Smooth muscle cell (in vitro differentiated cells): ENCODE results near the gene RIMS1. TPM values are rescaled to one million over a fixed set of nuclear protein-coding genes. Genes with fewer than 3 reads are reported as not detected.

Source experiments
- DNase-seq: peaks from one replicate; lab custom pipeline; 2025; ENCODE audit not compliant: unreplicated experiment; lab: John Stamatoyannopoulos, UW
- H2AFZ ChIP-seq: fragments of 200-600 bp; sonication (generic); 2 replicates; pipeline ENCODE4 v1.6.0; 2016; ENCODE audit warnings: antibody characterized with exemption, low read depth, mild to moderate bottlenecking
- H3F3A ChIP-seq: fragments of 200-600 bp; sonication (generic); 2 replicates; pipeline ENCODE4 v1.6.0; 2017; ENCODE audit warnings: antibody characterized with exemption, low read depth
- H3K27ac ChIP-seq: fragments of 200-600 bp; sonication (generic); 2 replicates; pipeline ENCODE4 v1.5.1; 2016; ENCODE audit warnings: low read depth, mild to moderate bottlenecking
- H3K27me3 ChIP-seq: fragments of 200-600 bp; sonication (generic); 2 replicates; pipeline ENCODE4 v1.6.1; 2016; ENCODE audit warnings: low read depth, mild to moderate bottlenecking
- H3K36me3 ChIP-seq: fragments of 200-600 bp; sonication (generic); 2 replicates; pipeline ENCODE4 v1.5.1; 2016; ENCODE audit warnings: low read depth
- H3K4me1 ChIP-seq: fragments of 200-600 bp; sonication (generic); 2 replicates; pipeline ENCODE4 v1.5.1; 2016; ENCODE audit warnings: low read depth
- H3K4me2 ChIP-seq: fragments of 200-600 bp; sonication (generic); 2 replicates; pipeline ENCODE4 v1.6.0; 2016; ENCODE audit warnings: mild to moderate bottlenecking
- H3K4me3 ChIP-seq: fragments of 200-600 bp; sonication (generic); 2 replicates; pipeline ENCODE4 v1.5.1; 2016; ENCODE audit warnings: mild to moderate bottlenecking
- H3K79me2 ChIP-seq: fragments of 200-600 bp; sonication (generic); 2 replicates; pipeline ENCODE4 v1.6.0; 2016; ENCODE audit warnings: low read depth, mild to moderate bottlenecking
- H3K9ac ChIP-seq: fragments of 200-600 bp; sonication (generic); 2 replicates; pipeline ENCODE4 v1.6.0; 2016; ENCODE audit warnings: low read depth
- H3K9me3 ChIP-seq: fragments of 200-600 bp; sonication (generic); replicated peaks from 2 replicates; pipeline ENCODE4 v1.5.1; 2016; ENCODE audit warnings: low read depth
- H4K20me1 ChIP-seq: fragments of 200-600 bp; sonication (generic); 2 replicates; pipeline ENCODE4 v1.6.0; 2016; ENCODE audit warnings: low read depth
- WGBS: methylation state at CpG from one replicate; pipeline ENCODE4 v1.1.7; 2016; ENCODE audit warnings: low lambda C conversion rate; 5-methylcytosine and 5-hydroxymethylcytosine counted together
- polyA plus RNA-seq: library from polyadenylated mRNA; unstranded; fragments of >200 nt; fragmentation: Nextera tagmentation; extraction: Ambion mirVana; gene quantifications from 2 replicates; pipeline ENCODE4 v1.2.1, GENCODE V29; 2016
- total RNA-seq: library from RNA; depleted of rRNA; stranded (reverse); fragments of >200 nt; gene quantifications from 2 replicates; pipeline ENCODE4 v1.2.3, GENCODE V29; 2014
- TF ChIP-seq, protein P1 (sequence below): fragments of 200-600 bp; sonication (generic); IDR thresholded peaks from 2 replicates; pipeline ENCODE4 v1.5.1; 2017; ENCODE audit warnings: borderline replicate concordance, mild to moderate bottlenecking, antibody characterized with exemption; ENCODE audit not compliant: insufficient read depth, poor library complexity, severe bottlenecking

Gene RIMS1
- total and polyA plus RNA-seq, 2 experiments from 2014 or later, result 0.73 to 2.2 TPM

- H3K4me1 ChIP-seq, result no peaks in the 10 kb centered on the region
- H3K36me3 ChIP-seq, result no peaks in the 10 kb centered on the region
- H4K20me1 ChIP-seq, result no peaks in the 10 kb centered on the region
- no peak overlapping the region for H3K27ac ChIP-seq
- H3K9me3 ChIP-seq, result no peaks in the 10 kb centered on the region
- no peak overlapping the region for H2AFZ ChIP-seq
- no peak overlapping the region for H3K4me3 ChIP-seq
- WGBS, result 74% methylated on average over 1 of the region's 1 CpG
- H3K4me2 ChIP-seq, result no peak overlapping the region
- no peaks in the 10 kb centered on the region for H3K79me2 ChIP-seq
- TF ChIP-seq, protein P1, sequence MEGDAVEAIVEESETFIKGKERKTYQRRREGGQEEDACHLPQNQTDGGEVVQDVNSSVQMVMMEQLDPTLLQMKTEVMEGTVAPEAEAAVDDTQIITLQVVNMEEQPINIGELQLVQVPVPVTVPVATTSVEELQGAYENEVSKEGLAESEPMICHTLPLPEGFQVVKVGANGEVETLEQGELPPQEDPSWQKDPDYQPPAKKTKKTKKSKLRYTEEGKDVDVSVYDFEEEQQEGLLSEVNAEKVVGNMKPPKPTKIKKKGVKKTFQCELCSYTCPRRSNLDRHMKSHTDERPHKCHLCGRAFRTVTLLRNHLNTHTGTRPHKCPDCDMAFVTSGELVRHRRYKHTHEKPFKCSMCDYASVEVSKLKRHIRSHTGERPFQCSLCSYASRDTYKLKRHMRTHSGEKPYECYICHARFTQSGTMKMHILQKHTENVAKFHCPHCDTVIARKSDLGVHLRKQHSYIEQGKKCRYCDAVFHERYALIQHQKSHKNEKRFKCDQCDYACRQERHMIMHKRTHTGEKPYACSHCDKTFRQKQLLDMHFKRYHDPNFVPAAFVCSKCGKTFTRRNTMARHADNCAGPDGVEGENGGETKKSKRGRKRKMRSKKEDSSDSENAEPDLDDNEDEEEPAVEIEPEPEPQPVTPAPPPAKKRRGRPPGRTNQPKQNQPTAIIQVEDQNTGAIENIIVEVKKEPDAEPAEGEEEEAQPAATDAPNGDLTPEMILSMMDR, result no peak
- H3F3A ChIP-seq, result no peaks in the 10 kb centered on the region
- no peaks in the 10 kb centered on the region for H3K27me3 ChIP-seq
- H3K9ac ChIP-seq, result no peak overlapping the region
- DNase-seq, result no peak
These were observed 385.2 kb downstream of the RIMS1 start for GRCh38 chr6:72271531-72271930.

DNA sequence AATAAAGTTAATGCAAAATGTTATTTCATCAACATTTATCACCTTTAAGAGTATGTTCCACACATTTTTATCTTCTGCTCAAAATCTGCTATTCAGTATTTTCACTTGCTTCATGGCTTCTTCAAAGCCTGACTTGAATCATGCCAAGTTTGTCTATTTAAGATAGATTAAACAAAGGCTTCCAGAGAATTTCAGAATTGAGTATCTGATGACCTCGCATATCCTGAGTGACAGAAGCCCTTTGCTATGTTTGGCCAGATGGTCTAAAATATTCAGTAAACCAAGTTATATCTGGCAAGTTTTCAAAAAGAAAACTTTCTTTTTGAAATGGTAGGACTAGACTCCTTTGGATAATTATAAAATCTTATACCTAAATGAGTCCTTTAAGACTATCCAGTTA is 386.6 kb downstream of the RIMS1 start:
- H3K4me1 ChIP-seq, result no peaks in the 10 kb centered on the region
- no peak for DNase-seq
- H3K27ac ChIP-seq, result no peak overlapping the region
- H3K36me3 ChIP-seq, result no peaks in the 10 kb centered on the region
- H4K20me1 ChIP-seq, result no peaks in the 10 kb centered on the region
- H3K9ac ChIP-seq, result no peak overlapping the region
- H3K79me2 ChIP-seq, result no peaks in the 10 kb centered on the region
- no peaks in the 10 kb centered on the region for H3K27me3 ChIP-seq
- no peak overlapping the region for H3K4me2 ChIP-seq
- no peak overlapping the region for H2AFZ ChIP-seq
- TF ChIP-seq, protein P1, result no peak
- H3F3A ChIP-seq, result no peaks in the 10 kb centered on the region
- 71% methylated on average over 1 of the region's 1 CpG for WGBS
- no peak overlapping the region for H3K4me3 ChIP-seq
- H3K9me3 ChIP-seq, result no peaks in the 10 kb centered on the region

GRCh38 chr6:72275888-72276287 is 389.5 kb downstream of the RIMS1 start:
- Histone ChIP-seq H3K4me2 (no peak overlapping the region), H3K79me2 (no peaks in the 10 kb centered on the region), H4K20me1 (no peaks in the 10 kb centered on the region), H3K27ac (no peak overlapping the region), H3K36me3 (no peaks in the 10 kb centered on the region), H3K4me3 (no peak overlapping the region), H2AFZ (no peak overlapping the region), H3K4me1 (no peaks in the 10 kb centered on the region), H3K9me3 (no peaks in the 10 kb centered on the region), H3K27me3 (no peaks in the 10 kb centered on the region), H3K9ac (no peak overlapping the region), H3F3A (no peaks in the 10 kb centered on the region)
- 100% methylated on average over 1 of the region's 1 CpG for WGBS
- TF ChIP-seq, protein P1, result no peak
- no peak for DNase-seq

GRCh38 chr6:72282201-72282600 is 395.9 kb downstream of the RIMS1 start:
- Histone ChIP-seq H3K4me2 (no peak overlapping the region), H3F3A (no peaks in the 10 kb centered on the region), H3K4me1 (no peaks in the 10 kb centered on the region), H3K9me3 (no peaks in the 10 kb centered on the region), H3K4me3 (no peak overlapping the region), H4K20me1 (no peaks in the 10 kb centered on the region), H2AFZ (no peak overlapping the region), H3K27ac (no peak overlapping the region), H3K9ac (no peak overlapping the region), H3K79me2 (no peaks in the 10 kb centered on the region), H3K27me3 (no peaks in the 10 kb centered on the region), H3K36me3 (no peaks in the 10 kb centered on the region)
- TF ChIP-seq, protein P1, result no peak
- no peak for DNase-seq
